Camera-type eye (tissue), 1 donor: ENCODE data around the gene GLI3. TPM values are rescaled to one million over a fixed set of nuclear protein-coding genes. Genes with fewer than 3 reads are reported as not detected.

ENCODE experiments used
- total RNA-seq: library from RNA; depleted of rRNA; stranded (reverse); fragments of >200 nt; gene quantifications from one replicate; pipeline ENCODE4 v1.2.3, GENCODE V29; 2014

Gene GLI3
- total RNA-seq: 30.2 TPM

GRCh38 chr7:42236976-42237810, at the start of gene GLI3:
GLI3 (minus strand) TSS chr7:42237209; CDS start chr7:42223253, 13,956 bp downstream.

